GM12872 (cell line): Measurements from ENCODE around the gene NDC1.

Experiments
- CTCF ChIP-seq: IDR thresholded peaks from 3 replicates; pipeline ENCODE4 v1.5.1; 2011; ENCODE audit warnings: low read depth, mild to moderate bottlenecking, low read length, moderate library complexity; ENCODE audit not compliant: insufficient read depth

The NDC1 gene

GRCh38 chr1:53737648-53738204, 100.4 kb downstream of the NDC1 start:
- TF ChIP-seq CTCF = no peak

GRCh38 chr1:53736290-53736689, 101.8 kb downstream of the NDC1 start:
- TF ChIP-seq CTCF = no peak

GRCh38 chr1:53735681-53736080, 102.4 kb downstream of the NDC1 start:
- no peak for TF ChIP-seq CTCF

- no peak for TF ChIP-seq CTCF
Measured at GRCh38 chr1:53735261-53735660, 102.8 kb downstream of the NDC1 start.

GRCh38 chr1:53734650-53735211, 103.4 kb downstream of the NDC1 start:
- TF ChIP-seq CTCF = no peak

- no peak for TF ChIP-seq CTCF
Measured at GRCh38 chr1:53733975-53734649, 104.0 kb downstream of the NDC1 start.

GRCh38 chr1:53733447-53733931, 104.6 kb downstream of the NDC1 start:
- TF ChIP-seq CTCF = no peak
